ENCODE results near the gene RHOT1. TPM values are rescaled to one million over a fixed set of nuclear protein-coding genes. Genes with fewer than 3 reads are reported as not detected.
"Not testable (repeated sequence)": the region's sequence is repeated elsewhere in the genome, so short reads cannot be mapped to it uniquely, and the experiment has no call there.

The RHOT1 gene
- total RNA-seq, 1 experiment from 2014 or later: 33.3 TPM

DNA sequence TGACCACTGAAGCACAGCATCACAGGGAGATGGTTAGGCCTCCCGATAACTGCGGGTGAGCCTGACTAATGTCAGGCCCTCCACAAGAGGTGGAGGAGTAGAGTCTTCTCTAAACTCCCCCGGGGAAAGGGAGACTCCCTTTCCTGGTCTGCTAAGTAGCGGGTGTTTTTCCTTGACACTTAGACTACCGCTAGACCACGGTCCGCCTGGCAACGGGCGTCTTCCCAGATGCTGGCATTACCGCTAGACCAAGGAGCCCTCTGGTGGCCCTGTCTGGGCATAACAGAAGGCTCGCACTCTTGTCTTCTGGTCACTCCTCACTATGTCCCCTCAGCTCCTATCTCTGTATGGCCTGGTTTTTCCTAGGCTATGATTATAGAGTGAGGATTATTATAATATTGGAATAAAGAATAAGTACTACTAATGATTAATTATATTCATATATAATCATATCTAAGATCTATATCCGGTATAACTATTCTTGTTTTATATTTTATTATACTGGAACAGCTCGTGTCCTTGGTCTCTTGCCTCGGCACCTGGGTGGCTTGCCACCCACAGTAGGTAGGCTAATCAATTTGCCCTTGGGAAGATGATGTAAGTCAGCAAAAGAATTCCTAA lies 6.7 kb upstream of the RHOT1 start:
- not testable (repeated sequence) for H3K9me3 ChIP-seq

DNA sequence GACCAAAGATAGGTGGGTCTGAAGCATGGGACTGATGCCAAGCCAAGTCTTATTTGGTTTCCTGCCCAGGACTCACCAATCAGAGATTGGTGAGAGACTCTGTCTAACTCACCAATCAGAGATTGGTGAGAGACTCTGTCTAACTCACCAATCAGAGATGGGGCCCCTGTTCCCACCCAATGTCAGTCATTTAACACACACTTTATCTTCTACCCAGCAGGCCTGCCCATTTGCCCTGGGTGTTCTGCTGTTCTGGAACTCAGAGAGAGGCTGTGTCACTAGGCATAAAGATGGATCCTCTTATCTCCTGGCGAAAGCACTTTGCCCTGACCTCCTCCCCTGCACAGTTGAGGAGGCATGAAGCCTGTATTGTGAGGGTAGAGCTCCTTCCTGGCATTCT lies 5.4 kb upstream of the RHOT1 start:
- H3K36me3 Mint-ChIP-seq (ENCODE audit: insufficient read depth, unreplicated experiment): no peaks in the 10 kb centered on the region
- CTCF ChIA-PET: no interaction called here

More for the DNA sequence above, 6.7 kb upstream of the RHOT1 start:
- H3K36me3 Mint-ChIP-seq (ENCODE audit: insufficient read depth, unreplicated experiment); H3K9me3 Mint-ChIP-seq (ENCODE audit: unreplicated experiment); H3K27me3 ChIP-seq (replicated peaks; ENCODE audit: control insufficient read depth, insufficient read depth, low read length); BruUV-seq (replicated peaks); H3K4me3 ChIP-seq (ENCODE audit: low read depth, low read length); H3K4me1 ChIP-seq; CTCF ChIA-PET; H3K4me1 Mint-ChIP-seq (ENCODE audit: low read depth, unreplicated experiment); H3K4me3 Mint-ChIP-seq (ENCODE audit: unreplicated experiment); H3K36me3 ChIP-seq (ENCODE audit: control insufficient read depth, insufficient read depth, low read length); H3K27ac Mint-ChIP-seq (ENCODE audit: unreplicated experiment); POLR2A ChIA-PET; H3K27me3 Mint-ChIP-seq (ENCODE audit: insufficient read depth, unreplicated experiment): not testable (repeated sequence)
- TF ChIP-seq, protein P1, sequence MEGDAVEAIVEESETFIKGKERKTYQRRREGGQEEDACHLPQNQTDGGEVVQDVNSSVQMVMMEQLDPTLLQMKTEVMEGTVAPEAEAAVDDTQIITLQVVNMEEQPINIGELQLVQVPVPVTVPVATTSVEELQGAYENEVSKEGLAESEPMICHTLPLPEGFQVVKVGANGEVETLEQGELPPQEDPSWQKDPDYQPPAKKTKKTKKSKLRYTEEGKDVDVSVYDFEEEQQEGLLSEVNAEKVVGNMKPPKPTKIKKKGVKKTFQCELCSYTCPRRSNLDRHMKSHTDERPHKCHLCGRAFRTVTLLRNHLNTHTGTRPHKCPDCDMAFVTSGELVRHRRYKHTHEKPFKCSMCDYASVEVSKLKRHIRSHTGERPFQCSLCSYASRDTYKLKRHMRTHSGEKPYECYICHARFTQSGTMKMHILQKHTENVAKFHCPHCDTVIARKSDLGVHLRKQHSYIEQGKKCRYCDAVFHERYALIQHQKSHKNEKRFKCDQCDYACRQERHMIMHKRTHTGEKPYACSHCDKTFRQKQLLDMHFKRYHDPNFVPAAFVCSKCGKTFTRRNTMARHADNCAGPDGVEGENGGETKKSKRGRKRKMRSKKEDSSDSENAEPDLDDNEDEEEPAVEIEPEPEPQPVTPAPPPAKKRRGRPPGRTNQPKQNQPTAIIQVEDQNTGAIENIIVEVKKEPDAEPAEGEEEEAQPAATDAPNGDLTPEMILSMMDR (IDR thresholded peaks at IDR 0.05; ENCODE audit: insufficient read depth in 1 of 2, low read depth in 1 of 2, low read length in 1 of 2, severe bottlenecking in 1 of 2, unreplicated experiment in 1 of 2): peak in 1 of 2 experiments; percentile 47
- DNase-seq: peak; percentile 46 to 51
- intact Hi-C loops (cut with micrococcal nuclease; ENCODE audit: unreplicated experiment): loop anchor here (5.0 kb wide), 1 partner anchor 128 kb away; the partner anchor contains the start of gene LRRC37B

DNA sequence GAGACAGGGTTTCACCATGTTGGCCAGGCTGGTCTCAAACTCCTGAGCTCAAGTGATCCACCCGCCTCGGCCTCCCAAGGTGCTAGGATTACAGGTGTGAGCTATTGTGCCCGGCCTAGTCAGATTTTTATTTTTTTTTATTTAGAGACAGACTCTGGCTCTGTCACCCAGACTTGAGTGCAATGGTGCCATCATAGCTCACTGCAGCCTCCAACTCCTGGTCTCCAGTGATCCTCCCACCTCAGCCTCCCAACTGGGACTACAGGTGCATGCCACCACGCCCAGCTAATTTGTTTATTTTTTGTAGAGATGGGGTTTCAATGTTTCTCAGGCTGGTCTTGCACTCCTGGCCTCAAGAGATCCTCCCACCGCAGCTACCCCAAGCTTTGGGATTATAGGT lies 2.8 kb upstream of the RHOT1 start:
- CTCF ChIA-PET: interaction anchor here (1.0 to 1.7 kb wide), 5 partner anchors 14 to 238 kb away, joined by 3 to 8 read pairs (median 4); partner anchors contain the start of genes LRRC37B and UTP6
- H3K36me3 ChIP-seq (ENCODE audit: control insufficient read depth, insufficient read depth, low read length); H3K4me1 ChIP-seq; H3K27ac Mint-ChIP-seq (ENCODE audit: unreplicated experiment); H3K36me3 Mint-ChIP-seq (ENCODE audit: insufficient read depth, unreplicated experiment); H3K4me3 ChIP-seq (ENCODE audit: low read depth, low read length); BruUV-seq (replicated peaks); H3K4me1 Mint-ChIP-seq (ENCODE audit: low read depth, unreplicated experiment); DNase-seq; POLR2A ChIA-PET; H3K9me3 Mint-ChIP-seq (ENCODE audit: unreplicated experiment); H3K9me3 ChIP-seq; H3K27me3 Mint-ChIP-seq (ENCODE audit: insufficient read depth, unreplicated experiment); H3K27me3 ChIP-seq (replicated peaks; ENCODE audit: control insufficient read depth, insufficient read depth, low read length); H3K4me3 Mint-ChIP-seq (ENCODE audit: unreplicated experiment): not testable (repeated sequence)
- intact Hi-C loops (cut with micrococcal nuclease; ENCODE audit: unreplicated experiment): loop anchor here (5.0 kb wide), 1 partner anchor 132 kb away; the partner anchor contains the start of gene LRRC37B

More for the DNA sequence above, 5.4 kb upstream of the RHOT1 start:
- Histone ChIP-seq H3K27me3 (replicated peaks; ENCODE audit: control insufficient read depth, insufficient read depth, low read length) (no peaks in the 10 kb centered on the region), H3K4me3 (ENCODE audit: low read depth, low read length) (no peak overlapping the region), H3K4me1 (no peaks in the 10 kb centered on the region), H3K9me3 (no peaks in the 10 kb centered on the region), H3K36me3 (ENCODE audit: control insufficient read depth, insufficient read depth, low read length) (no peaks in the 10 kb centered on the region)
- BruUV-seq (replicated peaks): no TSS peak
- Mint-ChIP-seq H3K4me1 (ENCODE audit: low read depth, unreplicated experiment) (no peaks in the 10 kb centered on the region), H3K9me3 (ENCODE audit: unreplicated experiment) (no peaks in the 10 kb centered on the region), H3K27ac (ENCODE audit: unreplicated experiment) (no peak overlapping the region), H3K4me3 (ENCODE audit: unreplicated experiment) (no peak overlapping the region), H3K27me3 (ENCODE audit: insufficient read depth, unreplicated experiment) (no peaks in the 10 kb centered on the region)
- TF ChIP-seq, protein P1 (IDR thresholded peaks at IDR 0.05; ENCODE audit: insufficient read depth in 1 of 2, low read depth in 1 of 2, low read length in 1 of 2, severe bottlenecking in 1 of 2, unreplicated experiment in 1 of 2): no peak
- intact Hi-C loops (cut with micrococcal nuclease; ENCODE audit: unreplicated experiment): loop anchor here (5.0 kb wide), 1 partner anchor 130 kb away; the partner anchor contains the start of gene LRRC37B
- POLR2A ChIA-PET: no interaction called here
- no peak for DNase-seq

Measured in Caco-2 (cell line).